PC-9 (cell line): ENCODE measurements around the gene PIM1.

Experiments used
- CTCF ChIP-seq: fragments of 200-600 bp; sonication (generic); conservative IDR thresholded peaks from 2 replicates; pipeline ENCODE4 v1.6.1; 2017; ENCODE audit warnings: mixed run types, antibody characterized with exemption, mild to moderate bottlenecking, moderate library complexity
- EZH2 ChIP-seq: fragments of 200-600 bp; sonication (generic); IDR thresholded peaks from 2 replicates; pipeline ENCODE4 v1.8.0; 2017; ENCODE audit warnings: antibody characterized with exemption, low read depth

DNA sequence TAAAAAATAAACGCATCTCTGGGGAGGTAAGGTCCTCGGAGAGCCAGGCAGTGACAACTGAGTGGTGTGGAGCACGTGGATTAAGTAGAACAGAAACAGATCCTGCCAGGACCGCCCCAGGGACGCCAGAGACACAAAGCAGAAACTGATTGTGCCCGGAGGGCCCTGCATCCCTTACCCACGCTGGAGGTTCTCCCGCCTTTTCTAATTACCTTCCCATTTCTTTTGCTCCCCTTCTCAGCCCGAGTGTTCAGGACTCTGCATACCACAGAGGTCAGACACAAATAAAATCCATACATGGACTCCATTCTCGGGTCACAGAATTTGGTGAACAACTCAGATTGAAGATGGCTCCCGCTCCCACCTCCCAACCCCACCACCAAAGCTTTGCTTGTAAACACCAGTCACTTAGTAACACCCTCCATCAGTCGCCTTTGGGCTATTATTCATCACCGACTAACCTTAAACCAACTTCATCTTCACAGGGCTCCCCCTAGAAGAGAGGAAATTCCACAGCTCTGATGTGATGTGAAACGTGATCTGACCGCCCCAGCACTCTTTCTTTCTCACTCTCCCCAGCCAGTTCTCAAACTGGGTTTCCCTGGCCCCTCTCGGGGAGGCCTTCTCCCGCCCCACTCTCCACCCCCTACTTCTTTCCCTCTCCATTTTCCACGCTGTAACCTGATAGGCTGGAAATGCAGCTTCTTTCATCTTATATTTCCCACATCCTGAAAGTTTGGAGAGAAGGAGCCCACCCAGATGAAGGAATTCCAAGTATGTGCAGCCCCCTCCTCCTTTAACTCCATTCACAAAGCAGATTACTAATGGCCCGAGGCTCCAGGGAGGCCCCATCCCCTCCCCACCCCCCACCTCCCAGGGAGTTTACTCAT, 32.5 kb upstream of the PIM1 start:
- TF ChIP-seq CTCF = no peak
- TF ChIP-seq EZH2 = no peak
